SK-N-MC (cell line): ENCODE data around the gene NDUFB10.

ENCODE experiments used
- EZH2 ChIP-seq: fragments of 200-600 bp; sonication (generic); IDR thresholded peaks from one replicate; pipeline ENCODE4 v1.6.1; 2017; ENCODE audit warnings: antibody characterized with exemption
- POLR2AphosphoS5 ChIP-seq: IDR thresholded peaks from 2 replicates; pipeline ENCODE4 v1.6.1; 2012; ENCODE audit warnings: mild to moderate bottlenecking, low read depth, low read length, borderline replicate concordance

DNA sequence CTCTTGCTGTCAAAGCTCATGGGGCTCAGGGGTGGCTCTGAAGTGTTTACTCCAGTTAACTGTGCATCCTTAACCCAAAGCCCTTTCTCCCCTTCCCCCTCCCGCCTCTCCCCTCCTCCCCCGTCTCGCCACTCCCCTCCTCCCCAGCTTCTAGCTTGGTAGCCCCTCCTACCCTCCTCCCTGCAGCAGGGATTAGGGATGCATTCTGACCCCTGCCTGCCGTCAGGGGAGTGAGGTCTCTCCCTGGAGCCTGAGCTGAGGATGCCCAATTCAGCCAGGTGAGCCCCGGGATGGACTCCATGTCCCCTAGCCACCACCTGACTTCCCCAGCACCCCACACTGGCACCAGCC lies 42.7 kb upstream of the NDUFB10 start:
- TF ChIP-seq EZH2 (no peak), POLR2AphosphoS5 (no peak)
